ENCODE results near the gene SPRED2.

Gene SPRED2

DNA sequence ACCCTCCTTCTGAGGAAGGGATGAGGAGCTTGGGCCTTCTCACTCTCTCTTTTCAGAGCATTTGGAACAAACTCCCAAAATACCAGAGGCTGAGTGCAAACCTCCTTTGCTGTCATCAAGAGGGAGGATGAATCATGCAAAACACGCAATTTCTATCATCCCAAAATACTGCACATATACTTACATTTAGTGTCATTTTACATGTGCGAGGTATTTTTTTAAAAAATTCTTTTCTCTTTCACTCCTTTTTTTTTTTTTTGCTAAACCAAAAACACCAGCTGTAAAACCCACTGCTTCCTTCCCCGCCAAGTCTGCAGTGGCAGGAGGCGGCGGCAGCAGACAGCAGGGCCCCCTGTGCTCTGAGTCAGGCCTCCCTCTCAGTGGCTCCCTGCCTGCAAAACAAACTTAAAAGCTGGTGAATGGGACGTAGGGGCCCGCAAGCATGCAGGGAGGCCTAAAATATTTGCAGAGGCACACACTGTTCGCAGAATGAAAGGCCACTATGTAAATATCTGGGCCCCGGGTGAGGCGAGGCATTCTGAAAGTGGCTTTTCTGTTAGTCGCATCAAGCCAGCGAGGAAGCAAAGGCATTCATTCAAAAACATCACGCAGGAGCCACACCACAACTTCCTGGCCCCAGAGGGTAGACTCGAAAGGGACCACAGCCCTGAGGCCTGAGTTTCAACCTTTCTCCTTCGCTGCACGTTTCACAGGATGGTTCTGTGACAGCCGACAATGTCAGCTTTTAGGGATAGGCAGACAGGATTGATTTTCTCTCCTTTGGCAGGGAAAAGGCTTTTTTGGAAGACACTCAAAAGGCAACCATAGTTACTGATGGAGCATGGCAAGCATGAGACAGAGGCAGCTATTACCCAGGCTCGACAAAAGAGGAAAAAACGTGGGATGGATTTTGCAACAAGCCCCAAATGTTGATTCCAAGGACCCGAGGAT, 131.4 kb downstream of the SPRED2 start:
- peak; percentile 20 for DNase-seq

DNA sequence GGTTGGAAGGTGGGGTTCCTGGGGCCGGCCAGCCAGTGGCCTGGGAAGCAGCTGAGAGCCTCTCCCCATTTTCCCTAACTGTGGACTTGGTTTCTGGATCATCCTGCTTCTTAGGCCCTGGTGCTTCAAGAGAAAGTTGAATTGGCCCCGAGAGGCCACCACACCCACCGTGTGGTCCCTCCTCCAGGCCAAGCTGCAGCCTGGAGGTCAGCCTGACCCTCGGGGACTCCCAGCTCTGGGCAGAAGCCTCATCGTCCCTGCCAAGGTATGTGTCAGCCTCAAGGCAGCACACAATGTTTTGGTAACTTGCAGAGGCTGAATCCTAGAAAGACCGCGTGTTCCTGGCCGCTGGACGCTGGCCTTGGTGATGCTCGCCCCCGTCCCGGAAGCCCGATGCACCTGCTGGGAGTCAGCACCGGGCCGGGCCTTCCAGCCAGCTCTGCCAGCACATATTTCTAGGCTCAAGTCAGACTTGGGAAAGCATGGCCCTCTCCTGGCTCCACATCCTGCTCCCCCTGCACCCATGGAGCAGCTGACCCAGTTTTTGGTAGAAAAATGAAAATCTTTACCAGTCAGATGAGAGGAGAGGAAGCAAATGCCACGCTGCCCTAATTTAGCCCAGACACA, 132.2 kb downstream of the SPRED2 start:
- no peak for DNase-seq

DNA sequence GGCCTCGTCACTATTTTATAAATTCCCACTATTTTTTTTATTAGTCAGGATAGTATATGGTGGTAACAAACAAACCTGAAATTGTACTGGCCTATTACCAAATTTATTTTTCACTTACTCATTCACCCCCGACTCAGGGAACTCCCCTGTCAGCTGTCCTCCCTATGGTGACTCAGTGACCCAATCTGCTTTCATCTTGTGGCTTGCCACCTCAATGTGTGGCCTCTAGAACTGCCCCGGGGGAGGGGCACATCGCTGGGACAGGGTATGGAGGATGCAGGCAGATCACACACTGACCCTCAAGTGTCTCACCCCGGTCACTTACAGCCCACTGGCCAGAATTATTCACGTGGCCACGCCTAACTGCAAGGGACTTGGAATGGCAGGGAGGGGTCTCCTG, 133.2 kb downstream of the SPRED2 start:
- no peak for DNase-seq

DNA sequence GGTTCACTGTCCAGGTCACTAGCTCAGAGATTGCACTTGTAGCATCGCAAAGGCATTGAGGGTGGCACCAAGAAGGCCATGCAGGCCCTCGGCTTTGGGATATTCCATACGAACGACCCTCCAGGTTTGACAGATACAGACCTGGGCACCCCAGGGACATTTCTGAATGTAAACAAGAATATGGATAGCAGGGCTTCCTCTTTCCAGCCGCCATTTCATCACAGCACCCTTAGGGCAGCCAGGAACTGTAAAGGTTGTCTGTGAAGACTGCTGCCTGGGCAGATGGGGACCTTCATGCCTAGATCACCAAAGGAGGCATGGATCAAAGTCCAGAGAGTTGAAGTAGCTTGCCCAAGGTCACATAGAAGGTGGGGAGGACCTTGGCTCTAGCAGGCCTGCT, 134.3 kb downstream of the SPRED2 start:
- no peak for DNase-seq

DNA sequence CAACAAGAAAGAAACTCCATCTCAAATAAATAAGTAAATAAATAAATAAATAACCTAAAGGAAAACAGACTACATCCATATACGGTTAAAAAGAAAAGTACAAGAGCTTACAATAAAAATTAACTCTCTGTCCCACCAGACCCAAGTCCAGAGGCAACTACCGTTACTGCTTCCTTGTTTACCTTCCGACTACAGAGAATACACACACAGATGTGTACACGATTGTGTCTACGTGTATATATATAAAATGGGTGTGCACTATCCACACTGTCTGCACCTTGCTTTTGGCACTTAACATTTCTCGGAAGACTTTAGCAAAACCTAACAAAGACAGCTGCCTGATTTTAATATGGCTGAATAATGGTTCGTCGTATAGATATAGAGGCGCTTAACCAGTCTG, 134.9 kb downstream of the SPRED2 start:
- DNase-seq, result no peak

DNA sequence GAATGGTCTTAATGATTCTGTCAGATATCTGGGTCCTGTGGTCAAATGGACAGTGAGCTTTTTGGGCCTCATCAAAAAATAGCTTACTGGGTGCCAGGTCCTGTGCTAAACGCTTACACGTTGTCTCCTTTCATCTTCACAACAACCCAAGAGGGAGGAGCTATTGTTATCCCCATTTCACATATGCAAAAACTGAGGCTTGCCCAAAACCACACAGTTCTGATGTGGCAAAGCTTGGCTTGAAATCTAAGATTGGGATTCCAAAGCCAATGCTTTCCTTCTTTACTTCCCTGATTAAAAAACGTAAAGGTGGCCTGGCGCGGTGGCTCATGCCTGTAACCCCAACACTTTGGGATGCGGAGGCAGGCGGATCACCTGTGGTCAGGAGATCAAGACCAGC, 135.4 kb downstream of the SPRED2 start:
- DNase-seq, result no peak

DNA sequence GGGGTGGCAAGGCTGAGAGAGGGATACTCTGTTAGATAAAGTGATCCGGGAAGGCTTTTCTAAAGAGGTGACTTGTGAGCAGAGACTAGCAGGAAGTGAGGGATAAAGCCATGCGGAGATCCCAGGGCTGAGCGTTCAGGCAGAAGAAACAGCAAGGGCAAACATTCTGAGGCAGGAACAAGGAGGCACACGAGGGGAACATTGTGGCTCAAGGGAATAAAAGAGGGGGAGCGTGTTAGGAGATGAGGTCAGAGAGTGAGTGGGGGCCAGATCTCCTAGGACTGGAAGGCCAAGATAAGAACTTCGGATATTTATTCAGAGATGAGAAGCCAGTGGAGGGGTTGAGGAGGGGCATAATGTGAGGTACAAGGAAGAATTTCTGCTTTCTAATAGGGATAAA, 137.7 kb downstream of the SPRED2 start:
- DNase-seq, result no peak

DNA sequence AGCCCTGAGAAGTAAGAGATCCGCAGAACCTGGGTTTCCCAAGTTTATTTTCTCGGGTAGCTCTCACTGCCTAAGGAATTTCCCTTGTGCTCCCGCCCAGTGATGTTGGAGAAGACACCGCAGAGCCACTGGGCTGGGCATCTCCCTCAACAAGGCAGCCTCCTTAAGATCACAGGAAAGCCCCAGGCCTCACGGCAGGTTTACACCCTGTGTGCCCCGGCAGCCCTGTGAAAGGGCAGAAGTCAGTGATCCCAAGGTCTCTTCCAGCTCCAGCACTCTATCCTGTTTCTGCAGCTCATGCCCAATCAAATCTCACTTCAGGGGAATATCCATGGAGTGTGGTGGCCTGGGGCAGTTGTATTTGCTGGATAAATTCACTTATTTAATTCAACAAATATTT, 138.3 kb downstream of the SPRED2 start:
- DNase-seq, result no peak

DNA sequence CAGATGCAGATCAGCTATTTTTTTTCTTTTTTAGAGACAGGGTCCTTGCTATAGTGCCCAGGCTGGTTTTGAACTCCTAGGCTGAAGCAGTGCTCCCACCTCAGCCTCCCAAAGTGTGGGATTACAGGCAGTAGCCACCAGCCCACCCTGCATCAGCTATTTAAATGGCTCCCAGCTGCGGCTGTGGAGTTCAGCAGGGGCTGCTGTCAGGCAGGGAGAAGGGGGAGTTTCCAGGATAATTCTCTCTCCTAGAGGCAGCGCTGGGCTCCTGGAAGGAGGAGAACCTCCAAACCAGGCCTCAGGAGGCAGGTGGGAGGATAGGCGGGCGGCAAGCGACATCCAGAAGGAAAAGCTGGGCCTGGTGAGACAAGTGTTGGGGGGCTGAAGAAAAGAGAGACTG, 139.0 kb downstream of the SPRED2 start:
- DNase-seq, result no peak

DNA sequence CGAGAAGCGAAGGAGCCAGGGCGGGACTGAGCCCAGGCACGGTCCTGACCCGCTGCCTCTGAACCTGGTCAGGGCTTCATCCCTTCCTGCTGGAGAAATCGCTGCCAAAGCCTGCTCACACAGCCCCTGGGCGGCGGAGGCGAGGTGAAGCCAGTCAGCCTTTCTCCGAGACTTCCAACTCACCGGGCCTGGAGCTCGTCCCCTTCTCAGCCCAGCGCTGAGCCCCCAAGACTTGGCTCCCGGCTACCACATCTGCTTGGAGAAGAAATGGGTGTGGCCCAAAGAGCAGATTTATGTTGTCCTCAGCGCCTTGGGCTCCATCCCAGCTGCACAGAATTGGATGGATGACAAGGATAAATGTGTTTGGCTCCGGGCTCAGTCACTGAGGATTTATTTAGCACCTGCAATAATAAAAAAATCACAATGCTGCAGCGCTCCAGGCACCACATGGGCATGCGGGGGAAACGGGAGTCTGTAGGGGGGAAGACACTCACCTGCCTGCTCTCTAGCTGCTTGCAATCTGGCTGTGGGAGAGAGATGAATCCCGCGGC, 139.9 kb downstream of the SPRED2 start:
- no peak for DNase-seq

DNA sequence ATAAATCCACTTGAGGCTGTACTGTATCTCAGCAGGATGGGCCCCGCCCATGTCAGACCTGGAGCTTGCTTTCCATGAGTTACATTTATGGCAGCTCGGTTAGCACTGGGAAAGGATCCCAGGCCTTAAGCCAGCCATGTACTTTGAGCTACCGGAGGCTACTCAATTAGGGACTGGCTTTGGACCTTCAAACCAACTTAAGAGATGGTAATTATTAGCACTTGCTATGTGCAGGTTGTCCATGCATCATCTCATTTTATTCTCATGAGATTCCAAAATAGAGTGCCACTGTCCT, 140.3 kb downstream of the SPRED2 start:
- no peak for DNase-seq

DNA sequence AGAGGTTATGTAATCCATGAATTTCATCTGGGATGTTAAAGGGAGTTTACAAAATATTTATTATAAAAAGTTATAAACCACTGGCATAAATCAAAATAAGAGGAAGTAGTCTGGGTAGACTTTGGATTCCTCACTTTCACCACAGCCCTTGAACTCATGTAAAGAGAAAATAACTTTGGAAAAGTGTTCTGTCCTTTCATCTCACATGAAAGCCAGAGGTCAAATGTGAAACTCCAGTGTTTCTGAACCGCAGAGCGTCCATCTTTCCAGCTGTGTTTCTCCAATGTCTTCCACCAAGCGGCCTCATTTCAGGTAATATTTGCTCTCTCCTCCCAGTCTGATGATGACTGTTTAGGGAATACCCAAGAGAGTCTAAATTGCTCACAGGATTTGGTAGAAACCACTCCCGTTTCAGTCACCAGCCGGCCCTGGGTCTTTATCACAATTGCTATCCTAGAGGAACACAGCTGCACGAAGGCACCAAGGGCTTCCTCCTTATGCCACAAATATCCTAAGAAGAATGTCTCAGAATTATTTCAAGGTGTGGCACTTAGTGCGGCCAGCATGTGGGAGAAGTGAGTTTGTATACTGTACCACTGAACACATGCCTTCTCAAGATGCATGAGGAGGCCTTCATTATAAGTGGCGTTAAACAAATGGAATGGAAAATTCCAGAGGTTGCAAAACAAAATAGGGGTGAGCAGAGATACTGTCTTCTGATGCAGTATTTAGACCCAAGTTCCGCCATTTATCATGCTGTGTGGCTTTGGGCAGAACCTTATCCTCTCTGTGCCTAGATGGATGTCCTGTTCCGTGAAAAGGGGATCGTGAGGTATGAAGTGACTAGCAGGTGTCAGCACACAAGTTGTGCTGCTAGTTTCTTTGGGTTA, 140.9 kb downstream of the SPRED2 start:
- no peak for DNase-seq

DNA sequence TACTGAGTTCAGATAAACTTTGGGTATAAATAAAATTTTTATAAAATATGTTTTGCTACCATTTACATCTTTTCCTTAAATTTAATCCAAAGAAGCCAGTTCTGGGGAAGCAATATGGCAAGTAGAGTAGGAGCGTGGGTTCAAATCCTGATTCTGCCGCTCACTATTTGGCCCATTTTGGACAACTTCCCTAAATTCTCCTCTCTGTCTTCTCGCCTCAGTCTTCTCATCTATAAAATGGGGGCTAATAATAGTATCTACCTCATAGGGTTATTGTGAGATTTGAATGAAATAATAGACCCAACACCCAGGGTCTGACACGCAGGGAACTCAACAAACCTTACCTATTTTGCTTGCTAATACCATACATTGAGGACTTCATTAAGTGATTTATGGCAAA, 145.0 kb downstream of the SPRED2 start:
- no peak for DNase-seq

DNA sequence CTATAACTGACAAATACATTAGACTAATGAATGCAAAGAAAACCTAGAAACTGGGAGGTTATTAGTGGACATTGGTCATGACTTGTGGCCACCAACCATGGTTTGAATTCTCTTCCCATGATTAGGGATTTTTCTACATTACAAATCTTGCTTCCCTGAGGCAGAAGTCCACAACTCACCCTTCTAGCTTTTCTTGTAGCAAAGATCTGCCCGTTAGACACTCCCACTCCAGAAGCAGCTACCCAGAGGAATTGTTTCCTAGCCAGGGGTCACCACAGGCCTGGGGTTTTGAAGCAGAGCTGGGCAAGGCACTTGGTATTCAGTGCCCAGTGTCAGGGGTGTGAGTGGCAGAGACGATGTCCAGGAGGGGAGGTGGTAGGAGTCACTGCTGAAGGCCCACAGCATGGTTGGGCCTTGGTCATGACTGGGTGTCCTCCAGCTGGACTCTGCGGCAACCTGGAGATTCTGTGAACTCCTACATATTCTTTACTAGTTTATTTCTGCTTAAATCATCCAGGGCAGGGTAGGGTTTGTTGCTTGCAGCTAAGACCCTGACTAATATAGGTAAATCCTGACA, 149.8 kb downstream of the SPRED2 start:
- no peak for DNase-seq

DNA sequence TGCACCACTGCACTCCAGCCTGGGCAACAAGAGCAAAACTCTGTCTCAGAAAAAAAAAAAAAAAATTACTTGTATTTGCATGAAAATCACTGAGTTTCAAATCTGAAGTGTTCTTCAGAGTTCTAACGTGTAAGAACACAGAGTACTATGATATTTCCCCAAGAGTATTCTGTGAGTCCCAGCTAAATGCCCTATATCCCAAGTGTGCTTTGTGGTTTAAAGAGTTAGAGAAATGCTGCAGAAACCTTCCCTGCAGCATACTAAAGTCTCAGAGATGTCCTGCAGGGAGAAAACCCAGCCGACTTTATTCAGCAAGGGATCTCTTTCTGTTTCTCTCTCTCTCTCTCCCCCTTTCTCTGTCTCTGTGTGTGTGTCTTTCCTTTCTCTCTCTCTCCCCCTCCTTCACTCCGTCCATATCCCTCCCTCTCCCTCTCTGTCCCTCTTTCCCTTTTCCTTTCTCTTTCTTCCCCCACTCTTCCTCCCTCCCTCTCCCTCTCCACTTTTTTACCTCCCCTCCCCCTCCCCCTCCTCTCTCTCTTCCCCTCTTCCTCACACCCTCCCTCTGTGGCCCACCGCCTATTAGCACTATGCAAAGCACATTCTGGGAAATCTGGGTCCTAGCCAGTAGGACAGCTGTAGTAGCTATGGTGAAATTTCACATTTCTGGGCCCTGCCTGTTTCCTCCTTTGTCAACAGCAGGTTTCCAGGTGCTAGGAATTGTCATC, 150.6 kb downstream of the SPRED2 start:
- no peak for DNase-seq

DNA sequence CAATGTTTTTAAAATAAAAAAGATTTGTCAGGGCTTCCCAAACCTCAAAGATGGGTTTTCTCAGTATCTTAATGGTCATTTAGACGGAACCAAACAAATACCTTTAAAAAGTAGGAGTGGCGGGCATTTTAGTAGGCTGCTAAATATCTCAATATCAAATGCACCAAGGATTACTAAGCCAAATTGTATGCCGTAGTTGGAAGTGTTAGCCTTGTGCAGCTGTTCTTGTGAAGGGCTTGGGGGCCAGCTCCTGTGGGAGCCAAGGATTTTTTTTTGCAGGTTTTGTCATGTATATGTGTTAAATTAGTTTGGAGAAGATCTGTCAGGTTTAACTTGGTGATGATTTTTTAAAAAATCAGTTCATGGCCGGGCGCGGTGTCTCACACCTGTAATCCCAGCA, 152.6 kb downstream of the SPRED2 start:
- no peak for DNase-seq

DNA sequence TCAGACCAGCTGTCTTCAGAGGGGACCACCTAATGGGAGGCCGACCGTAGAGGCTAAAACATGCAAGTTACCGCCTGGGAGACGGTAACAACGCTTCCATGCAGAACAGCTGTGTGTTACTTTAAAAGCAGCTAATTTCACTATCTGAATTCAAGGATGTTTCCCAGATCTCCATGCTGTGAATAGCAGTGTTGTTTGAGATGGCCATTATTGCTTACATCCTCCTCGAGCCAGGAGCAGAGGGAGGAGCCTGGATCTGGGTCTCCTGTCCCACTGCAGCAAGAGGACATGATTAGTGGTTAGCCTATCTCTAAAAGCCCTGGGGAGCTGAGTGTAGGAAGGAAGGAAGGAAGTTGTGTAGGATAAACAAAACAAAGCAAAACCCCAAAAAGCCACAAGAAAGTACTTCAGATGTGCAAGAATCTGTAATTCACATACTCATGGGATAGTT, 153.8 kb downstream of the SPRED2 start:
- DNase-seq, result no peak

DNA sequence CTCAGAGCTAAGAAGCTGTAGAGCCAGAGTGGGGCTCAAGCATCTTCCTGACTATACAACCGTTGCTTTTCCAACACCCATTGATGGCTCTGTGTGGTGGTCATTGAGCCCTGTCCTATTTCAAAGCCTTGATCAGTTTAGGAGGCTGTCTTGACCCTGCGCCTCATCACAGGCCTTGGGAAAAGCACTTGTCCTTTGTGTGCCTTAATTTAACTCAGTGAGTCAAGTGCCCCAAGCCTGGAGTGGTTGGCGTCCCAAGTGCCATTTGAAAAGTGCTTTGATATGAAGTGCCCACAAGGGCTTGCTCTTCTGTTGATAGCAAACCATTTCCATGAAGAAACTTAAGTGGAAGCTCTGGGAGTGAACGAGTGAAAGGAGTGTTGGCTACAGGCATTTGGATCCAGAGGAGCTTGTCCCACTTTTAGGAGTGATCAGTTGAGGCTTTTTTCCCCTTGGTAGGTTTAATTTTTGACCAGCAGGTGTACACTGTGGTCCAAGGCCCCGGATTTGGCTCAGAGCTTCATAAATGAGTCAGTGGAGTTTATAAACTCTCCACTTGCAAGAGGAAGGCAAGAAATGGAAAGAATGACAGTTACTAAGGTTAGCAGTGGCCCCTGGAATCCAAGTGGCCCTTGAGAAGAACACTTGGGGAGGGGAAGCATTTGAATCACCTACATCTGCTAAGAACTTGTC, 154.5 kb downstream of the SPRED2 start:
- DNase-seq, result no peak

DNA sequence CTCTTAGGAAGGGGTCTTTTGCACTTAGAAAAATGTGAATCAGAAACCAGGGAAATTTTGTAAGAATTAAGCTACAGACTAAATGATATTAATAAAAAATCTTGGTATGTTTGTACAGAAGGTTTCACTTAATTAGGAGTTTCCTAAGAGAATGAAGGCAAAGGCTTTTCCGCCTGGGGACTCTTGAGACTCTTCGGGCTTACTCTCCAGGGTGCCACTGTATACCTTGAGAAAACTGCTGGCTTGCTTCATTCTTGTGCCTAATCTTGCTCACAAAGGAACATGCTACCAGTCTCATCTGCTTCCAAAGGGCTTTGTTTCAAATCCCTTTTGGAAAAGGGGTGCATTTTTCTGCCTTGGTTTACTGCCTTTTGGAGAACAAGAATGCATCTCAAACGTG, 155.3 kb downstream of the SPRED2 start:
- no peak for DNase-seq

DNA sequence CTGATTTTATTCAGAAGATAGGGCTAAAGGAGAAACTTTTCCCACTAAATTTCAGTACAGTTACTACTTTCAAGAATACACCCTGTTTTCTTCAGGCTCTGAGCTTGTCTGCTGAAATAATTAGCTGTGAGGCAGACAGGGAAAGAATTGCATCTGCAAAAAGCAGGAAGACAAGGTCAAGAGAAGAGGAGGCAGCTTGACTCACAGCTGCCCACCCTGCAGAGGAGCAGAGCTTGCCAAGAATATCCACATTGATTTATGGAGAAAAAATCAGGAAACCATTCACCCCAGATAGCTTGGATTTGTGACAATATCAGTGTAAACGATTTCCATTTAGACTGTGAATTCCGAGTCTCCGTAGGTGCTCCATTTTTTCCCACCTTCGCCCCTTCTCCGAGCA, 155.8 kb downstream of the SPRED2 start:
- DNase-seq, result no peak

DNA sequence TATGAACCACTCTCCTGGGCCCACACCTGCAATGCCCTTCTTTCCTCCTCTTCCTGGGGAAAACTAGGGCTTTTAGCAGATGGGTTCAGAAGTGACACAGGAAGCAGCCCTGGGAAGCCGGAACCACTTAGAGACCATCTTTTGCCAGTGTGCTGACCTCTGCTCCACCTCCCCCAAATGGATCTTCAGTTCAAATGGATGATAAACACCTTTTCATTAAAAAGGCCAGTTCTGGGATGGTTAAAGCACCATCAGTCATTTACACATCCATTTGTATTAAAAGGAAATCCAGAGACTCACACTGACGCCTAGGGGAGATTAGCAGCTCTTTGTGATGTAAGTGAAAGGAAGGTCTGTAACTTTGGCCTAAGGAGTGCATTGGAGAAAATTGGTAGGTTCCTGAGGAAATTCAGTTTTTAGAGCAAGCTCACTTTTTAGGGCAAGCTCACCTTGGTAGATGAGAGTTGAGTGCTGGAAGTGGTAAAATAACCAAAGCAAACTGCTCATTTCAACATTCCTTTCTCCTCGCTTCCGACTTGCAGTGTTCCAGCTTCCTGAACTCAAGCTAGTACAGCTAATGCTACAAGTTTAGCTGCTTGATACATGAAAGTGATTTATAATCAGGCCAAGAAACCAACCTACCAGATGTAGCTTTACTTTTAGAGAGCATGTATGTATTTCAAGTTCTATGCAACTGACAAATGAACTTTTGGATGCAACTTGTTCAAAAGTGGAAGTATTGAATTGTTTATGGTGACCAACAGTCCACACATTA, 157.1 kb downstream of the SPRED2 start:
- no peak for DNase-seq

All from NCI-H1092 treated with DMSO at 0.1 percent for 48 hours (cell line).